SK-N-SH (cell line): ENCODE measurements around the gene ABHD8.

Experiments
- CTCF ChIP-seq: fragments of 200-600 bp; sonication (generic); IDR thresholded peaks from 2 replicates; pipeline ENCODE4 v1.6.1; 2017; ENCODE audit warnings: antibody characterized with exemption, mild to moderate bottlenecking, moderate library complexity
- EP300 ChIP-seq, 2 experiments: IDR thresholded peaks; 2 replicates each; pipeline versions ENCODE4 v1.4.0 to v1.6.1; 2012; ENCODE audit warnings: borderline replicate concordance in 1 of 2, low read depth in 1 of 2, low read length in 1 of 2
- EZH2phosphoT487 ChIP-seq: fragments of 200-600 bp; sonication (generic); IDR thresholded peaks from 2 replicates; pipeline ENCODE4 v1.6.1; 2017; ENCODE audit warnings: low read depth, mixed run types, mild to moderate bottlenecking, antibody characterized with exemption, moderate library complexity, borderline replicate concordance
- FOSL2 ChIP-seq: IDR thresholded peaks from 2 replicates; pipeline ENCODE4 v1.4.0; 2012; ENCODE audit warnings: low read depth, mild to moderate bottlenecking, moderate library complexity, borderline replicate concordance
- GATA2 ChIP-seq: sonication (generic); formaldehyde crosslinking; IDR thresholded peaks from 2 replicates; pipeline ENCODE4 v1.5.0; 2020; ENCODE audit warnings: mild to moderate bottlenecking, missing genetic modification reagents
- RAD21 ChIP-seq: IDR thresholded peaks from 2 replicates; pipeline ENCODE4 v1.6.1; 2012; ENCODE audit warnings: mild to moderate bottlenecking, low read length

DNA sequence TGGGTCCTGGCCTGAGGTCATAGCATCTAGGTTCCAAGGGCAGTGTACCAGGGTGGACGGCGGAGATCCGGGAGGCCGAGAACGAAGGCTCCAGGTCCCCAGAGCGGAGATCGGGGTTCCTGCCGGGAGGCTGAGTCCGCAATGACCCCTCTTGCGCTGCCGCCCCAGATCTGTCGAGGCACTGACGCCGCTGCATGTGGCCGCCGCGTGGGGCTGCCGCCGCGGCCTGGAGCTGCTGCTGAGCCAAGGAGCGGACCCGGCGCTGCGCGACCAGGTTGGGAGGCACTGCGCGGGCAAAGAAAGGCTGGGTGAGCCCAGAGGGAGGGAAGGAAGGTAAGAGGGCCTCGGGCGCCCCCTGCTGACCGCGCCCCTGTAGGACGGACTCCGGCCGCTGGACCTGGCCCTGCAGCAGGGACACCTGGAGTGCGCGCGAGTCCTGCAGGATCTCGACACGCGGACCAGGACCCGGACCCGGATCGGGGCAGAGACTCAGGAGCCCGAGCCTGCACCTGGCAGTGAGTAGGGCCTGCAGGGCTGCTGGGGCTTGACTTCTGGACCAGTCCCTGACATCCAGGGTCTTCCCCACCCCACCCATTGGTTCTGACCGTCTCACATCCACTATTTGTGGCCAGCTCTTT is 20.6 kb downstream of the ABHD8 start:
- TF ChIP-seq GATA2 (CRISPR knock-in tag) (no peak), CTCF (peak; percentile 84), RAD21 (peak; percentile 89), FOSL2 (no peak), EP300 (IDR thresholded peaks at IDR 0.05; ENCODE audit: borderline replicate concordance in 1 of 2, low read depth in 1 of 2, low read length in 1 of 2) (peak; percentile 17 to 23; a peak in 1 of 4 replicates), EZH2phosphoT487 (no peak)
